ENCODE measurements around the gene NPFF.
"Not testable (repeated sequence)": the region's sequence is repeated elsewhere in the genome, so short reads cannot be mapped to it uniquely, and the experiment has no call there.

NPFF gene

GRCh38 chr12:53506881-53507602 is at the start of gene NPFF:
TSS of gene NPFF (minus strand) at chr12:53507484. CDS start at chr12:53507474, 10 bp downstream.
- no peak for DNase-seq (ENCODE audit: low read depth in 2 of 2)

GRCh38 chr12:53552361-53553327 is 45.4 kb upstream of the NPFF start:
- DNase-seq (ENCODE audit: low read depth in 2 of 2): no peak

- no peak for DNase-seq (ENCODE audit: low read depth in 2 of 2)
Measured at GRCh38 chr12:53551889-53552291, 44.6 kb upstream of the NPFF start.

GRCh38 chr12:53550595-53550994 is 43.3 kb upstream of the NPFF start:
- DNase-seq (ENCODE audit: low read depth in 2 of 2): no peak

GRCh38 chr12:53550131-53550530 is 42.8 kb upstream of the NPFF start:
- not testable (repeated sequence) for DNase-seq (ENCODE audit: low read depth in 2 of 2)

- DNase-seq (ENCODE audit: low read depth in 2 of 2): not testable (repeated sequence)
Measured at GRCh38 chr12:53548354-53548753, 41.1 kb upstream of the NPFF start.

GRCh38 chr12:53543539-53543938 is 36.3 kb upstream of the NPFF start:
- DNase-seq (ENCODE audit: low read depth in 2 of 2): peak; percentile 25 to 28

- no peak for DNase-seq (ENCODE audit: low read depth in 2 of 2)
Measured at GRCh38 chr12:53539526-53539925, 32.2 kb upstream of the NPFF start.

GRCh38 chr12:53538209-53538689 is 31.0 kb upstream of the NPFF start:
- no peak for DNase-seq (ENCODE audit: low read depth in 2 of 2)

GRCh38 chr12:53536962-53537361 is 29.7 kb upstream of the NPFF start:
- no peak for DNase-seq (ENCODE audit: low read depth in 2 of 2)

- no peak for DNase-seq (ENCODE audit: low read depth in 2 of 2)
Measured at GRCh38 chr12:53533471-53533870, 26.2 kb upstream of the NPFF start.

GRCh38 chr12:53532524-53533445 is 25.5 kb upstream of the NPFF start:
- no peak for DNase-seq (ENCODE audit: low read depth in 2 of 2)

GRCh38 chr12:53532021-53532420 is 24.7 kb upstream of the NPFF start:
- DNase-seq (ENCODE audit: low read depth in 2 of 2): no peak

- no peak for DNase-seq (ENCODE audit: low read depth in 2 of 2)
Measured at GRCh38 chr12:53530920-53531319, 23.6 kb upstream of the NPFF start.

GRCh38 chr12:53530061-53530460 is 22.8 kb upstream of the NPFF start:
- DNase-seq (ENCODE audit: low read depth in 2 of 2): no peak

GRCh38 chr12:53524476-53524875 is 17.2 kb upstream of the NPFF start:
- DNase-seq (ENCODE audit: low read depth in 2 of 2): no peak

GRCh38 chr12:53523131-53523530 is 15.8 kb upstream of the NPFF start:
- no peak for DNase-seq (ENCODE audit: low read depth in 2 of 2)

GRCh38 chr12:53518381-53518780 is 11.1 kb upstream of the NPFF start:
- no peak for DNase-seq (ENCODE audit: low read depth in 2 of 2)

GRCh38 chr12:53516758-53517455 is 9.6 kb upstream of the NPFF start:
- no peak for DNase-seq (ENCODE audit: low read depth in 2 of 2)

- DNase-seq (ENCODE audit: low read depth in 2 of 2): no peak
Measured at GRCh38 chr12:53515291-53515680, 8.0 kb upstream of the NPFF start.
